ENCODE measurements around the gene SFXN5.

The SFXN5 gene

GRCh38 chr2:73018188-73018825, 53.2 kb downstream of the SFXN5 start:
- no peak for DNase-seq

DNA sequence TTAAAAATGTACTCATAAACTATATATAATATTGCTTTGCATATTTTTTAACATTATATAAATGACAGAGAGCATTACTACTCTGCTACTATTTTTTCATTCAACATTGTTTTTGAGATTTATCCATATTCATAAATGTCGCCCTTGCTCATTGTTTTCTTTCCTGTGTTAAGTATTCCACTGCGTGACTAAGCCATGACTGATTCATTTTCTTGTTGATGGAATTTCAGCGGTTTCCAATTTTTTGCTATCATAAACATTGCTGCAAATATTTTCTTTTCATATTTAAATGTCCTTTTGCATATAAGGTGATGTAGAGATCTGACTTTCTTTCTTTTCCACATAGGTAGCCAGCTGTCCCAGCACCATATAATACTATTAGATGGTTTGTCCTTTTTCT, 57.6 kb downstream of the SFXN5 start:
- DNase-seq: no peak

DNA sequence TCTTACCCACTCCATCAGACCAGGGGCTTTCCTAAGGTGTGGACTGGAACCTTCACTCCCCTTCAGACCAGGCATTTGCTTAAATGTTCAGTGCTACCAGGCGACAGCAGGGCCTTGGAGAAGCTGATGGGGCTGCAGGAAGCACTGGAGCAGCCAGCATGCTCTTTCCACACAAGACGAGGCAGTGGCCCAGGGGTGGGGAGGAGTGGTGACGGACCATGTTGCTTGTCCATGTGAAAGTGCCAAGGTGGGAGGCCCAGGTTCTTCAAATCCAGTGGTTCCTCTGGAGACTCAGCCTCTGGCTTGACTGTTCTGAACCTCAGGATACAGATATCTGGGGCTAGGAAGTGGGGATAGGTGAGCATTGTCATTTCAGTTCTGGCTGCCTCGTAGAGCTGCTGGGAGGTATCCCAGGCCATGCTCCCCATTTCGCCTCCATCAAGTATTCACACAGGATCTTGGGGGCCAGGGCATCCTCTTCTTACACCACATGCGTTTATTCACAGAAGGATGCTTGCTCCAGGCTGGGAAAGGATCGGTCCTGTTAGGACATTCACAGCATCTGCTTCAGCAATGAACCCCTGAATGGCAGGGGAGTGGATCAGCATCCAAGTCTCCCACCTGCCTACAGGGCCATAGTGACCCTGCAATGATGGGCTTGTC, 62.2 kb downstream of the SFXN5 start:
- no peak for DNase-seq

GRCh38 chr2:73008766-73009135, 62.8 kb downstream of the SFXN5 start:
- no peak for DNase-seq

- DNase-seq: no peak
Observed at GRCh38 chr2:73007991-73008765, 63.3 kb downstream of the SFXN5 start.

DNA sequence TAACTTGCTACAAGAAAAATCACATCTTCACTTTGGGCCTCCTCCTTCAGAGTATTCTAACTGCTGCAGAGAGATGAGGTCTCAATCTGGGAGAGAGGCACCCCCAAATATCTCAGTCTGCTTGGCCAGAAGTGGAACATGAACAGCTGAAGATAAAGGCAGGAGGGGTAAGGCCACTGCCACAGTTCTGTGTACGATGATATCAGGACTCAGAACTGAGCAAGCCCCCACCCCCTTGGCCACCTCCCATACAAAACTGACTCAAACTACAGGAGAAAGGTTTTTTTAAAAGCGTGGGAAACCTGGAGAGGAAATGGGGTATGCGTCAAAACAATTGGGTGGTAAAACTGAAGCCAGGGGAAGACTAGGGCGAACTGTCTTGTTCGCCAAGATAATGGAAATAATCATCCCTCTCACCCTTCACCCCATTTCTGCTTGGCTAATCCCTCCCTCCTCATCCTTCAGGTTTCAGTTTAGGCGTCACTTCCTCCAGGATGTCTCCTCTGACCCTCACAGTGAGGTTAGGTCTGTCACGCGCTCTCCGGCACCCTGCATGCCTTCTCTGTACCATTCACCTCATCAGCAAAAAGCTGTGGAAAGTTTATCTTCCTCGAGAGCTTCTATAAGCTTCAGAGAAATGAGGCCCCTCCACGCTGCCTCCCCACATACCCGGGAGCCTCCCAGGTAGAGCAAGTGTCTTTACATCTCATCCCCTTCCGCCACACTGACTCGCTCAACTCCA, 64.4 kb downstream of the SFXN5 start:
- no peak for DNase-seq

- no peak for DNase-seq
Observed at GRCh38 chr2:73004889-73005596, 66.5 kb downstream of the SFXN5 start.

DNA sequence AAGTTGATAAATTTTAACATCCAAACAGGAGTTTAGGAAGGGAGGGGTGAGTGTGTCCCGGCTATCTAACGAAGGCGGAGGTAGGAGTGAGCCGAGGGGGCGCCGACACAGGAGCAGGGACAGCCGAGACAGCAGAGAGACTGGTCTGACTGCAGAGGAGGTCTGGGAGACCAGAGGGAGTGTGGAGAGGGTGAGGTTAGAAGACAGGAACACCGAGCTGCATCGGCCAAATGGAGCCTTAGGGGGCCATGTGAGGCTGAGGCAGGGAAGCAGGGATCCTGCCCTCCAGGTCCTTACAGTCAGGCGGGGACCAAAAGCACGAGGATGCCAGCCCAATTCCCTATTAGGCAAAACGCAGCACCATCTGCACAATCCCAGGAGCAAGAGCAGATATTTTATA, 67.0 kb downstream of the SFXN5 start:
- DNase-seq: no peak

DNA sequence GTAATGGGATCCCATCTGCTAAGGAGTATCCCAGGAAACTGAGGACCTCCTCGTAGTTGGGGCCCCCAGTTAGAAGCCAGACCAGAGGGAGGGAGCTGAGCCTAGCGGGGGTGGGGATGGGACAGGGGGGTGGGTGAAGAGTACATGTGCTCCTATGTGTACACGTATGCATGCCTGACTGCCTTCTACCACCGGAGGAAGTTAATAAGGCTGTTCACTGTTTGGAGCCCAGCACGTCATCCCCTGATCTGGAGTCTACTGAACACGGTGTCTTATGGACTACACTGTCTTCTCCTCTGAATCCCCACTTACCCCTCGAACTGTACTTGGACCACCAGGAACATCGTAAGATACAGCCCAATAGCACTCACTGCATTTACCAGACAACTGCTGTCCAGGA, 68.5 kb downstream of the SFXN5 start:
- no peak for DNase-seq

- no peak for DNase-seq
Observed at GRCh38 chr2:73000808-73001570, 70.5 kb downstream of the SFXN5 start.

GRCh38 chr2:72999729-73000725, 71.5 kb downstream of the SFXN5 start:
- no peak for DNase-seq

DNA sequence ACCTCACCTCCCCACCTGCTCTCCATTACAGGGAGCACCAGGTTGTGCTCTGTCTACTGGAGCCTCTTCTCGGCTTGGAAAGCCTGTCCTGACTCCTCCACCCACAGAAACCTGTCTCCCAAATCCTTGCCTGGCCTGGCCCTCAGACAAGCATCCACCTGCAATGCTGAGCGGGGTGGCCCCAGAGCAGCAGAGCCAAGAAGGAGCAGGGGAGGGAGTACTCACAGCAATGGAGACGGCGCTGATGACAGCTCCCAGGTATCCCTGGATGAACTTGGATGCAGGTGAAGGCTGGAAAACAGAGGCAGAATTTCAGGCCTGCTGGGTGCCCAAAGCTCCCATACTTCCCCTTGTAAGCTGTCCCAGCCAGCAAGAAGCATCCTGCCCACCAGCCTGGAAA, 72.8 kb downstream of the SFXN5 start:
- DNase-seq: no peak

DNA sequence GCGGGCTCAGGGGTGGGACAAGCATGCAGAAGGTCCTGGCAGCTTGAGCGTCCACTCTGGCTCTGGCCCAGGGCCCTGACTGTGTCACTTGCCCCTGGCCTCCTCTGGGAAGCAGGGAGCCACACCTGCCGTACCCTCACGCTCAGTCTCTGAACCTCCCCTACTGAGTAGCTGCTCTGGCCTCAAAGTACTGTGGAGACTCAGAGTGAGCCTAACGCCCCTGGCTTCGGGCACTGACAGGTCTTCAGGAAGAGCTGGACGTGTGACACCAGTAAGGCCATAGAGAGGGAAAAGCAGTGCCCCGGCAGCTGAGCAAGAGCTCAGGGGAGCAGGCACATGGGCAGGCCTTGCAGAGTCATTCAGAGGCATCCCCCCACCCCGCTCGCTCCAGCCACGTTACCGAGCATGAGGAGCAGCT, 73.3 kb downstream of the SFXN5 start:
- no peak for DNase-seq

DNA sequence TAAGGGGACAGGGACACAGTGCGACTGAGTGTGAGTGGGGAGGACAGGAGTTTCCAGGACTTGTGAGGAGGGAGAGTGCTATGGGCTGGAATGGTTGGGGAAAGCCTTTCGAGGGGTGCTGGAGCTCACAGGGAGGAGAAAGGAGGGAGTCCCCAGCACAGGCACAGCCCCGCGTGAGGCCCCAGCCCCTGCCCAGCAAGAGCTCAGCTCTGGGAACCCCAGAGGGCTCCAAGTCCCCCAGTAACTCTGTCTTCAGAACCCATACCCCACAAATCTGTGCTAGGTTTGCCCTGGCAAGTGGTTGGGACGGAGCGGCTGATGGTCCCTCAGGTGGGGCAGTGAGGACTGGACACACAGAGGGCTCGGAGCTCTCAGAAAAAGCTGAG, 75.4 kb downstream of the SFXN5 start:
- DNase-seq: no peak

DNA sequence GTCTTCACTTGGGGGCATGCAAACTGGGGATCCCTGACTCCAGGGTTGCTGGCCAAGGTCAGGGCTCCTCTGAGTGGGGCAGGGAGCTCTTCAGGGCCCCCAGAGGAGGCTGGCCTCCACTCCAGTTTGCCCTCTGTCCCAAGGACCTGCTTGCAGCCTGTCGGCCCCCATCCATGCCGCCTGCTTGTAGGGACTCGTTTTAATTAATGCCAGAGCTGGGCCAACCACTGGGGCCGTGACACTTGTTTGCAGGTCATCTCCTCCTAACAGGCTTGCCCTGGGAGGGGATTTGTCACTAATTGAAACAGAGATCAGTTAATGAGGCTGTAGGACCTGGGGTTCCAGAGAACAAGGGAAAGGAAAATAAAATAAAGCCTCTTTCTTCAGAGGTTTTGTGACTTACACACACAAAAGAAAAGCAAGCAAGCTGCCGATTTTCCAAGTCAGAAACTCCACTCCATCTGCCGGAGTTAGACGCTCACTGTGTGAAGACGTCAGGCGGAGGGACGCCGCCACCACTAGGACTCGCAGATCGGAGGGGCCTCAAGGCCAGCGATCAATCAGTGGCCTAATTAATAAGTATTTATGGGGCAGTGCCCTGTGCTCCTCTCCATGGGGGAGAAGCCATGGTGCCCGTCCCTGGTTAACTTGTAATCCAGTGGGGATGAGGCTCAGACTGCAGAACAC, 75.9 kb downstream of the SFXN5 start:
- no peak for DNase-seq

GRCh38 chr2:72994991-72995380, 76.5 kb downstream of the SFXN5 start:
- DNase-seq: no peak

DNA sequence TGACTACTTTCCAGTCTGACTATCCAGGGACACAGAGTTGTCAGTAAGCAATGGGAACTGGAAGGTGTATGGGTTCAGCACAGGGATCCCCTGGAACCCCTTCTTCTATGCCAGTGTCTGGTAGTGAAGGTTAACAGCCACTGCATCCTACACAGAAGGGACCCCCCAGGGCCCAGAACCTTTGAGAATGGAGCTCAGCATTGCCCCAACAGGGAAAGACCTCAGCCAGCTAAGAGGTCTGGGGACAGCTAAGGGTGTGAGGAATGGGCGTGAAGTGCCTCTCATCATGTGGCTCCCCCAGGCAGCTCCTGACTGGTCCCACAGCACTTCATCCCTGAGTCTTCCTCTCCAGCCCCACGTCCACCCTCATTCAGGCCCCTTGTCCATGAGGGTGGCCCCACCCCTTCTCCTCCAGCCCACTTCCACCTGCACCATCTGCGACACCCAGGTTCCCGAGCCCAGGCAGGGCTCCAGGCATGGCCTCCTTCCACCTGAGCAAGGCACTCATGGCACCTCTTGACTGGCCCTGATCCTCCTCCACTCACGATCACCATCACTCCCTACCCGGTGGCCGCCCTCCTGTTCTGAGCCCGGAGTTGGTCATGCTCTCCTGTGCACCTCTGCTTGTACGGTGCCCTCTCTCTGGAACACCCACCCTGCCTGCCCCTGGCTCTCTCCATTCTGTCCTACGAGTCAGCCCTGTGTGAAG, 77.1 kb downstream of the SFXN5 start:
- no peak for DNase-seq

DNA sequence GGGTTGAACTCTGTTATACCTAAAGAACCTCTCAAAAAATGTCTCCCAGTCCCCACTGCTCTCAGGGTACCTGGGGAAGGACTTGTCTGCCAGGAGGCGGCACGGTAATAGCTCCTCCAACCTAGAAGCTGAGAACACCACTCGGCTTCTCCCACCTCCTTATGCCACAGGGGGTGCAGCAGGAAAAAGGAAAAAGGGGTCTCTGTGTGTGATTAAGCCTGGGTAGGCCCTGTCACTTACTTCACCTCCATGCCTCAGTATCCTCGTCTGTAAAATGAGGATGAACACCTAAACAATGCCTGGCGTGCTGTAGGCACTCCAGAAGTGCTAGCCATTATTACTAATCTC, 77.6 kb downstream of the SFXN5 start:
- DNase-seq: no peak

DNA sequence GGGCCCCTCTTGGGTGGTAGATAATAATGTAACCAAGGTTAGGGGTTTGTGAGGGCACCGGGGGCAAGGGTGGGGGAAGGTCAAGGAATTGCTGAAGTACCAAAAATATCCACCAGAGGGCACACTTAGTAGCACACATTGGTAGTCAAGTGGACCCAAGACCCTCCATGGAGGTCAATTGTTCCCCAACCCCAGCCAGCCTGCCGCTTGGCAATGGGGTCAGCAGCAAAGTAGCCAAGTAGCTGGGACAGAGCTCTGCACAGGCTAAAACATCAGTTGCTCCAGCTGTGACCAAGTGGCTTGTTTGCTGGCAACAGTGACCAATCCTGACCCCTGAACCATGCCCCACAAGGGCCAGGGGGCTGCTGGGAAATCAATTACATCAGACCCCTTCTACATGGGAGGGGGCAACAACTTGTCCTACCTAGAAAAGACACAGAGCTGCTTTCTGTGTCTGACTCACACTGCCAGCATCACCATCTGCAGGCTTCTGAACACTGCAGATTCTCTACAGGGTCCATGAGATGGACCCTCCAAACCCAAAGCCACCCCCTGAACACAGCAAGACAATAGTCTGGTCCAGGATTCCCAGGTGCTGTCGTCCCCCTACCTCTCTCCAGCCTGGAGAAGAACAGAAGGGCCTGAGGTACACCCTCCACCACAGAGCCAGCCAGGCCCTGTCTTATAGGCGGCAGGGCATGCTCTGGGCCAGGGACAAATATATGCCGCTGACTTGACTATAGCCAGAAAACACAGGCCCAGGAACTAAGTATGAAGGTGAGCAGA, 78.2 kb downstream of the SFXN5 start:
- DNase-seq: no peak
